Measurements from ENCODE around the gene SP4. TPM values are rescaled to one million over a fixed set of nuclear protein-coding genes. Genes with fewer than 3 reads are reported as not detected.

Gene SP4
- total and polyA plus RNA-seq, 2 donors (not counting 1 experiment from before 2014, with no cell fraction given) = 7.1 to 42.4 TPM

DNA sequence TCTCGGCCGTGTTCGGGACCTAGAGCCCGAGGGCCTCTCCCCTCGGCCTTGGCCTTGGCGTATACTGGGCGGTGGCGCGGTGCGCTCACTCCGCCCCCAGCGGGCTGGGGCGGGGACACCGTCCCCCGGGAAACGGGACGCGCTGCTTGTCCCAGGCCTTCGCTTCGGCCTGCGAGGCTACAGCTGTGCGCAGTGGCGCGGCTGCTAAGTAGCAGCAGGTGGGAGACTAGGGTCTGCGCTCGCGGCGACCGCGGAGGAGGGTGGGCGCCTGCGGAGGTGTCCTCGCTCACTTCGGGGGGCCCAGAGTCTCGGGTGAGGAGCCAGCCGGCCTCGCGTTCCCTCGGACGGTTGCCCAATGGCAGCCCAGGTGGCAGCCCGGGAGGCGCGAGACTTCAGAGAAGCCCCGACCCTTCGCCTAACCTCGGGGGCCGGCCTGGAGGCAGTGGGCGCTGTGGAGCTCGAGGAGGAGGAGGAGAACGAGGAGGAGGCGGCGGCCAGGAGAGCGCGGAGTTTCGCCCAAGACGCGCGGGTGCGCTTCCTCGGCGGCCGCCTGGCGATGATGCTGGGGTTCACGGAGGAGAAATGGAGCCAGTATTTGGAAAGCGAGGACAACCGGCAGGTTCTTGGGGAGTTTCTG is 115.1 kb downstream of the SP4 start, which contains the start of gene DNAH11:
DNAH11 (plus strand) TSS at position 149 of the 637 bp plus-strand sequence; CDS start at position 356, 207 bp downstream.
- H3K27me3 ChIP-seq (replicated peaks in 1 of 4; ENCODE audit: control extremely low read depth in 1 of 4, control insufficient read depth in 3 of 4, insufficient read depth in 4 of 4, low read length in 3 of 4) = peaks cover 0 to 31% (median 23%) of the 10 kb centered on the region in 4 experiments
- ChIA-PET CTCF (no interaction called here), POLR2A (no interaction called here)
- H3K27ac ChIP-seq (ENCODE audit: low read length in 2 of 2) = no peak within 1 kb of the TSS
- Mint-ChIP-seq H3K27me3 (peaks cover 55% of the 10 kb centered on the region), H3K4me1 (peaks cover 13% of the 10 kb centered on the region), H3K4me3 (peak within 1 kb of the TSS; percentile 49), H3K9me3 (ENCODE audit: insufficient read depth) (no peaks in the 10 kb centered on the region), H3K27ac (no peak within 1 kb of the TSS)
- peak within 1 kb of the TSS; percentile 15 for H3K9ac ChIP-seq (ENCODE audit: low read length)
- H3K36me3 ChIP-seq (replicated peaks in 1 of 2; ENCODE audit: control extremely low read depth in 1 of 2, control insufficient read depth in 1 of 2, extremely low read depth in 1 of 2, insufficient read depth in 2 of 2, low read length in 1 of 2) = no peaks in the 10 kb centered on the region
- no peaks in the 10 kb centered on the region for H3K79me2 ChIP-seq (ENCODE audit: control insufficient read depth, insufficient read depth, low read length)
- no peak for TF ChIP-seq EZH2 (IDR thresholded peaks at IDR 0.05; ENCODE audit: borderline replicate concordance, insufficient read depth, low read depth, low read length, poor library complexity, severe bottlenecking)
- TF ChIP-seq, protein P1, sequence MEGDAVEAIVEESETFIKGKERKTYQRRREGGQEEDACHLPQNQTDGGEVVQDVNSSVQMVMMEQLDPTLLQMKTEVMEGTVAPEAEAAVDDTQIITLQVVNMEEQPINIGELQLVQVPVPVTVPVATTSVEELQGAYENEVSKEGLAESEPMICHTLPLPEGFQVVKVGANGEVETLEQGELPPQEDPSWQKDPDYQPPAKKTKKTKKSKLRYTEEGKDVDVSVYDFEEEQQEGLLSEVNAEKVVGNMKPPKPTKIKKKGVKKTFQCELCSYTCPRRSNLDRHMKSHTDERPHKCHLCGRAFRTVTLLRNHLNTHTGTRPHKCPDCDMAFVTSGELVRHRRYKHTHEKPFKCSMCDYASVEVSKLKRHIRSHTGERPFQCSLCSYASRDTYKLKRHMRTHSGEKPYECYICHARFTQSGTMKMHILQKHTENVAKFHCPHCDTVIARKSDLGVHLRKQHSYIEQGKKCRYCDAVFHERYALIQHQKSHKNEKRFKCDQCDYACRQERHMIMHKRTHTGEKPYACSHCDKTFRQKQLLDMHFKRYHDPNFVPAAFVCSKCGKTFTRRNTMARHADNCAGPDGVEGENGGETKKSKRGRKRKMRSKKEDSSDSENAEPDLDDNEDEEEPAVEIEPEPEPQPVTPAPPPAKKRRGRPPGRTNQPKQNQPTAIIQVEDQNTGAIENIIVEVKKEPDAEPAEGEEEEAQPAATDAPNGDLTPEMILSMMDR (IDR thresholded peaks at IDR 0.05) = no peak
- H3K4me2 ChIP-seq (replicated peaks; ENCODE audit: low read depth, low read length, poor library complexity, severe bottlenecking) = peak within 1 kb of the TSS; percentile 69
- H3K9me3 ChIP-seq (ENCODE audit: control extremely low read depth in 1 of 3, control insufficient read depth in 2 of 3, insufficient read depth in 1 of 3, low read length in 2 of 3) = no peaks in the 10 kb centered on the region
- H4K20me1 ChIP-seq (ENCODE audit: control insufficient read depth, insufficient read depth, low read length, poor library complexity, severe bottlenecking) = no peaks in the 10 kb centered on the region
- 2% methylated on average over 66 of the region's 66 CpGs for WGBS (ENCODE audit: insufficient coverage)
- intact Hi-C loops (cut with micrococcal nuclease) = no loop called here
- peak within 1 kb of the TSS; percentile 36 for H2AFZ ChIP-seq (ENCODE audit: insufficient read depth, low read depth, low read length, poor library complexity, severe bottlenecking)
- H3K4me1 ChIP-seq (ENCODE audit: control insufficient read depth in 2 of 2, insufficient read depth in 2 of 2, low read length in 2 of 2) = peaks cover 14 to 17% of the 10 kb centered on the region in 2 donors
- H3K4me3 ChIP-seq (ENCODE audit: control extremely low read depth in 1 of 5, extremely low read depth in 1 of 5, insufficient read depth in 1 of 5, low read depth in 2 of 5, low read length in 4 of 5) = peak within 1 kb of the TSS in 3 of 5 experiments; percentile 27 to 35 (median 35)
- DNase-seq = peak; percentile 8
- ATAC-seq (ENCODE audit: low read depth) = no peak

Measured in B cell (primary cell).